CD4-positive, alpha-beta T cell treated with Interleukin-1 beta for 1 hour (primary cell): ENCODE measurements around the gene FIG4.
"Not testable (repeated sequence)": the region's sequence is repeated elsewhere in the genome, so short reads cannot be mapped to it uniquely, and the experiment has no call there.

ENCODE experiments used
- DNase-seq, 2 donors: peaks; one replicate each; pipeline ENCODE4 v3.0.0-alpha.2; 2020 to 2022

FIG4 gene

DNA sequence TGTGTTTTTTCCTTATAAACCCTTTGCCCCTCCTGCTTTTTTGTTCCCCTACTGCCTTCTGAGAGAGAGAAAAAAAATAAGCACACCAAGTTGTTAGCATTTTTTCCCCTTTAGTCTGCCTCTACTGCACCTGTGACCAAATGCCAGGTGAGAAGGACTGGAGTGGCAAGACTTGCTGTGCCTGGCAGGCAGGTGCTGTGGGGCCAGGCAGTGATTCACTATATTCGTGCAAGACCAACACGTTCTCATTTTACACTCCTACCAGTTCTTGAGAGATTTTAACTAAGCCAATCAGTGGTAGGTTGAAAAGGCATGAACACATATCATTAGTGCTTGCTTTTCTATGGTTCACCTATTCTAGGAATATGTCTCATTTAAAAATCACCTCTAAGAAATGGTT lies 109.7 kb downstream of the FIG4 start:
- no peak for DNase-seq

DNA sequence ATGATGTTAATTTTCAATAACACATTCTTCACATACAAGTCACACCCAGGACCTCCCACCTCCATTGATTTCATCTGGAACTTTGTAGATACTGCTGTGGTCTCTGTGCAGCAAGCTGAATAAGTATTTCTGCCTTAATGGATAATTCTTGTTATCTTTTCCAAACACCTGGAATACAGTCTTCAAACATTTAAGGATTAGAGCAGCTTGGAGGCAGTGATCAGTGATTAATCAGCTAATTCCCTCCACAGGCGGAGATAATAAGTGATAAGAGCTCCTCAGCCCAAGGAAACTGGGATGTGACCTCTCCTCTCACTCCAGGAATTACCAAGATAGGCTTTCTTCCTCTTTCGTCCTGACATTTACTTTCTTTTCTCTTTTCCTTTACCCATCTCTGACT lies 110.7 kb downstream of the FIG4 start:
- no peak for DNase-seq

DNA sequence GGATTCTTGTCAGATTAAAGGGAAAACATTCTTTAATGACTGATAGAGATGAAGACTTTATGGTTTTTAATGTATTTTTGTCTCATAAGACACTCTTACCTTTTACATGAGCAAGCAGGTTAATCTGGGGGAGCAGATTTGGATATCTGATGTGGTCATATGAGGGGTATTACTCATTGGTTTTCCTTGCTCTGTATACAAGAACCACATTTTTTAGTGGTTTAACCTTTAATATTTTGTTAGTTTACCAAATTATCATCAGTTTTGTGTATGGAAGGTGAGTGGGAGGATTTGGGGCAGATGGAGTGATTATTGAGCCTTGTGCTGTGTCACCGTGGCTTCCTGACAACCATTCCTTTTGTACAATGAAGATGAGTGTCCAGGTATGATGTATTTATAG lies 112.9 kb downstream of the FIG4 start:
- no peak for DNase-seq

GRCh38 chr6:109807881-109808280 lies 116.8 kb downstream of the FIG4 start:
- no peak for DNase-seq

- no peak for DNase-seq
These were observed 117.7 kb downstream of the FIG4 start for GRCh38 chr6:109808837-109809236.

DNA sequence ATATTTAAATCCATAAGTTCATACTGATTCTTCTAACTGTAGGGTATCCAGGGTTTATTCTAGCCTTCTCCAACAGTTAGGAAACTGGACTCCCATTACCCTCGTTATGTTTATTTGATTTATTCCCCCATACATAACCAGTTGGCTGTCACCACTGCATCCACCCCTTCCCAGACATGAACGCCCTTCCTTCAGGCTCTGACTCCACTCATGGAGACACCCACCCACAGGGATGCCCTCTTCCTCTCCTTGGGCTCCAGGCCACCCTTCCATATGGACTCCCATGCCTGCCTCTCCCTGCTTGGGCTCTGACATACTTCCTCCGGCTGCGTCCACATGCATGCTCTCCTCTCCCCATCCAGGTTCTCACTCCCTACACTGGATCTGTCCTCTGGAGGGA lies 124.0 kb downstream of the FIG4 start:
- no peak for DNase-seq

DNA sequence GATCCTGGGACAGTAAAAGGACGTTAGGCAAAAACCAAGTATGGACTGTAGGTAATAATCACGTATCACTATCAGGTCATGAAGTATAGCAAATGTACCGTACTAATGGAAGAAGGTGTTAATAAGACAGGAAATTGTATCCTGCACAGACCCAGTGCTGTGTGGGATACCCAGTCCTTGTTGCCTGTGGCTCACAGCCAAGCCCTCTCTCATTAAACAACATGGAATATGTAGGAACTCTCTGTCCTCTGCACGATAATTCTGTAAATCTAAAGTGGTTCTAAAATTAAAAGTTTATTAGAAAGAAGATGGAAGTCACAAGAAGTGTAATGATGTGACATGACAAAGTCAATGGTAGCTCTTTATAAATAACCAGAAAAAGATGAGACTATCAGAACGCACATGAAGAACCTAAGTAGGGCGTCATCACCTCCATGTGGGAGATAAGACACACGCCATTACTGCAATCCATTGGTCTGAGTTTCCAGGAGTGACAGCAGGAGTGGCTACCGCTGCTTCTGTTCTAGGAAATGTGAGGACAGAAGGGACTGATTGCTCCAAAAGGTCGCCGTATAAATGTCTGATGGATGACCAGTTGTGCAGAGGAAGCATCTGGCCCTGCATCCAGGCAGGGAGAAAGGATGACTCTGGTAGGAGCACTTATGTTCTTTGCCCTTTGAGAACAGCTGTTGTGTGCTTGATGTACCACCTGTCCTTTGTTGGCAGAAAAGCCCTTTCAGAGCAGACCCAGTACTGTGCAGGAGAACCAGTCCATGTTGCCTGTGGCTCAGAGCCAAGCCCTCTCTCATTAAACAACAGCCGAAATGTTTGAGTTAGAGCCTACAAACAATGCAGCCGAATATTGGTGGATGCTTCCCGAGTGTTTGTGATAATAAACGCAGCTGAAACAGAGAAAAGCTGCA lies 125.6 kb downstream of the FIG4 start:
- no peak for DNase-seq

DNA sequence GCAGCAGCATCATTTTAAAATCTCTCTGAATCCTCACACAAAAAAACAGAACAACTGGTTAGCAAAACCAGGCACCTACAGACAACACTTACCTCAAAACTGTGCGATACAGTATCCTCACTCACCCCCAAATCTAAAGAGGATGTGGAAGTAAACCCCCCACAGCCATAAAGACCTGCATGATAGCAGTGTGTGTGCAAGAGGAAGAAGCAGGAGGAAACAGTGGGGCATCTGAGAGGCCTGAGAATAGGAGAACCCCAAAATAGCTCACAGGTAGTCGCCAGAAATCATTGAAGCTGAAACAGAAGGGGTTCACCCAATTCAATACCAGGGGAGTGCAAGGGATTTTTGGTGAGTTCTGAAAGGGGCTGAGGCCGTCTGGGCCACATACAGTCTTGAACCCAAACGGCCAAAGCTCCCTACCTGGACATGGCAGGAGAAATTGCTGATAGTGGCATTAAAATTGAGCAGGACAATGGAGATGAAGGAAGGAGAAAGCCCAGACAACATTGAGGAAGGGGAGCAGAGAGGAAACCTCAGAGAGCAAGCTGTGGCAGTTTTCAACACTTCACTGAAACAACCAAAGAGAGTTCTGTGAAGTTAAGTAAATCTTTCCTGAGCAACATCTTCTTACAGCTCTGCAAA lies 129.7 kb downstream of the FIG4 start:
- DNase-seq, result no peak

- DNase-seq, result no peak
These were observed 130.3 kb downstream of the FIG4 start for GRCh38 chr6:109821428-109821827.

DNA sequence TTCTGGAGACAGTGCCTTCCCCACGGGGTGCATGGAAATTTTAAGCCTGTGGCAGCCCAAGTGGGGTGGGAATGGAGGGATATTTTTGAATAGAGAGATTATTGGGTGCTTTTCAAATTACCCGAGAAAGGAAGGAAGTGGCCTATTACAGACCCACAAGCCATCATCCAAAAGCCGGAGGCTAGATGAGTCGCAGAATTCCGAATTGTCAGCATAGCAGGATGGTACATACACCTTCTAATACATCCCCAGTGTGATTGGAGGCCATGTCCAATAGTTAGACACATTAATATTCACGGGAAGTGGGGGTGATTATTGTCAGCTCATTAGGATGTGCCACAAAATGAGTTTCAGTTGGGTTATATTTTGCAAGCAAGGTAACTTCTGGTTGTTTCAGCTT lies 133.0 kb downstream of the FIG4 start:
- DNase-seq, result no peak

DNA sequence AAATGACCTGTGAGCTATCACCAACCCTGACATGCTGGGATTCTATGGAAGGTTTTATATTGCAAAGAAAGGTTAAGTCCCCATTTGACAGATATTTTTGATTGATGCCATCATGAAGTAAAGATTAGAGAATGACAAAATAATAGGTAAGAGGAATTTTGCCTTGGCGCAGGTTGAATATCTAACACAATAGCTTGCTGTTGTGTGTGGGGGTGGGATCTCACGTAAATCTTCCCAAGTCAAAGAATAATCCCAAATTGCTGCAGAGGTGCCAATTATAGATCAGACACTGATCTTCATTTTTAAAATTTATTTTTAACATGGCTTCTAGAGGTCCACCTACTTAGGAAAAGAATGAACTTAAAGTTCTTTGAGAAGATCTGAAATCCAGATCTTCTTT lies 135.5 kb downstream of the FIG4 start:
- no peak for DNase-seq

DNA sequence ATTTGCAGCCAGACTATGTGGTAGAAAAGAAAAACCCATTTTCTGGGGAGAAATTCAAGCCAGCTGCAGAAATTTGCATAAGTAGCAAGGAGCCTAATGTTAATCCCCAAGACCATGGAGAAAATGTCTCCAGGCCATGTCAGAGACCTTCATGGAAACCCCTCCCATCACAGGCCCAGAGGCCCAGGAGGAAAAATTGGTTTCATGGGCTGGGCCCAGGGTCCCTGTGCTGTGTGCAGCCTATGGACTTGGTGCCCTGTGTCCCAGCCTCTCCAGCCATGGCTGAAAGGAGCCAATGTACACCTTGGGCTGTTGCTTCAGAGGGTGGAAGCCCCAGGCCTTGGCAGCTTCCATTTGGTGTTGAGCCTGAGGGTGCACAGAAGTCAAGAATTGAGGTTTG lies 140.3 kb downstream of the FIG4 start:
- DNase-seq, result not testable (repeated sequence)

DNA sequence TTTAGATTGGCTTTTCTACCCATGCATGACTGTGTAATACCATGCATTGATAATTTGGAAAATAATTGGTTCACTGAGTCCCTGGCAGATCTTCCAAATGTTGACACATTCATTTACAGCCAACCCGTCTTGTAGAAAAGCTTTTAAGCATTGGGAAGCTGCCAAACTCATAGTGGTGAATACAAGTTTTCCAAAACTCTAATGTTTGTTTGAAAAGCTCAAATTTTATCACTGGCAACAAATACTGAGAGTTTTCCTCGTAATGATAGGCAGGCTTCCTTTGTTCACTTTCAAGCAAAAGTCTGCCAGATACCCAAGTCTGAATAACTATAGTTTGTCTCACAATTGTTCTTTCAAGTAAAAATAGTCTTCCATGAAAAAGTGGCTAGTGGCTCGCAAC lies 143.0 kb downstream of the FIG4 start:
- DNase-seq, result no peak

DNA sequence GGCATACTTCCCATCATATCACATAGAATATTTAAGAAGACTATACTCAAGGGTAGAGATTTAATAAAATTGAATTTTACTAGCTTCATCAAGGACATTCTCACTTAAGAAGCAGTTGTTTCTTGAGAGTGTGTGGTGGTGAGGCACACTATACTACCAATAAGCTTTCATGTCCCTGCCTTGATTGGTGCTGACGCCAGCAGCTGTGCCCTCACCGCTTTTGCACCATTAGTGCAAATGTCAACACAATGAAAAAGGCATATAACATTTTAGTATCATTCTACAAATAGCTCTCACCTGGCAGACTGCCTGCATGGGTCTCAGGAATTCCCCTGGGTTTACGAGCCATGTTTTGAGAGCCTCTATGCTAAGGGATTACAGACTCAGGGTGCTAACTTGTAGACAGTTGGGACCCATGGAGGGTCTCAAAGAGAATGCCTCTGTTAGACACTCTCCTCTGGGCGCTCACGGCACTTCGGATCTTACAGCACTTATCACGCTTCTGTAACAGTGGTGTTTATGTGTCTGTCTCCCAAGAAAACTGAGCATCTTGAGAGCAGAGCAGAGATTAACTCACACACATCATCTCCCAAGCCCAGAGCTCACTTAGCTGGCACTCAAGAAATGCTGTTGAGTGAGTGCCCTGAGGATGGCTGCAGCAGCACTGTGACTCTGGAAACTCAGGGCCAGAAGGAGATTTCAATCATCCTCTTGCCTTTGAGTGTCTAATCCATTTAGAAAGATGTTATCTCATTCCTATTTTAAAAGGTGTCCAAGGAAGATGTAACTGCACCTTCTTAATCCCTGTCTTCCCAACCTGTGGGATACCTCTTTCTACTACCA lies 143.7 kb downstream of the FIG4 start:
- no peak for DNase-seq

- DNase-seq, result no peak
These were observed 148.9 kb downstream of the FIG4 start for GRCh38 chr6:109840034-109840433.

GRCh38 chr6:109840796-109841195 lies 149.7 kb downstream of the FIG4 start:
- DNase-seq, result no peak

DNA sequence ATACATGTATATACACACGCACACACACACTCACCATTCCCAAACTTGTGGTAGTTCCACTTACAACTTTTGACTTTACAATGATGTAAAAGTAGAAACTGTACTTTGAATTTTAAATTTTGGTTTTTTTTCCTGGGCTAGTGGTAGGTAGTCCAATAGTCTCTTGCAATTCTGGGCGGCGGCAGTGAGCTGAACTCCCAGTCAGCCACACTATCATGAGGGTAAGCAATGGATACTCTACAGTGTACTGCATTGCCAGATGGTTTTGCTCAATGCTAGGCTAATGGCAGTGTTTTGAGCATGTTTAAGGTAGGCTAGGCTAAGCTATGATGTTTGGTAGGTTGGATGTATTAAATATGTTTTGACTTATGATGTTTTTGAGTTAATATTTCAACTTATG lies 150.8 kb downstream of the FIG4 start:
- DNase-seq, result no peak

DNA sequence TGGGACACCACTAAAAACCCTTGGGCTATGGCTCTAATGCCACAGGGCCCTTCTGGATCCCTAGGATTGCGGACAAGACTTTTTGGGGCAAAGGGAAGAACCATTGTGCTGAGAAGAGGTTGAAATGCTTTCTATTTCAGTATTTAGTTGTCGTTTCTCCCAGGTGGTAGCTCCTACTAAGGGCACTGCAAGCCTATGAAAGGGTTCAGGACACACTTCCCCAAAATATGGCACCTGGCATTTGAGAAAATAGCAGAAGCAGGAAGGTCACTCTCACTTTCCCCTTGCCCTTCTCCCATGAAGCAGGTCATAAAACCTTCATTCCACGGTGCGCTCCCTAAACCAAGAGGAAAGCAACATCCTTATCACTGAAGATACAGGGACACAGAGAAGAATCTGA lies 161.6 kb downstream of the FIG4 start:
- no peak for DNase-seq

- no peak for DNase-seq
These were observed 162.3 kb downstream of the FIG4 start for GRCh38 chr6:109853426-109853825.

DNA sequence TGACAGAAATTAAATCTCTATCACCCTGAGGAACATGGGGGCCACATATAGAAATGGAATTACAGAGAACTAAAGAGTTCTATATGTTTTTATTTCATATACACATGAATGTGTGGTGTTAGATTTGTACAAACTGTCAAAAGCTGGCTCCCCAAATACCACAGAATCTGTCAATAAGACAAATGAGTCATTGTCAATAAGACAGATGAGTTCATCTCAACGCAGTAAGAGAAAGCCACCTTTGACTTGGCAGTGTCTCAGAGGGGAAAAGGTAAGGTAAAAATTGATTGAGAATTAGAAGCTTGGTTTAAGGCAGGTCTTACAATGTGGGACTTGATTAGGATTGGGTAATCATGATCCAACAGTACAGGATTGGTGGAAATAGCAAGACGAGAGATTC lies 162.9 kb downstream of the FIG4 start:
- no peak for DNase-seq

GRCh38 chr6:109854541-109855308 lies 163.6 kb downstream of the FIG4 start:
- no peak for DNase-seq

DNA sequence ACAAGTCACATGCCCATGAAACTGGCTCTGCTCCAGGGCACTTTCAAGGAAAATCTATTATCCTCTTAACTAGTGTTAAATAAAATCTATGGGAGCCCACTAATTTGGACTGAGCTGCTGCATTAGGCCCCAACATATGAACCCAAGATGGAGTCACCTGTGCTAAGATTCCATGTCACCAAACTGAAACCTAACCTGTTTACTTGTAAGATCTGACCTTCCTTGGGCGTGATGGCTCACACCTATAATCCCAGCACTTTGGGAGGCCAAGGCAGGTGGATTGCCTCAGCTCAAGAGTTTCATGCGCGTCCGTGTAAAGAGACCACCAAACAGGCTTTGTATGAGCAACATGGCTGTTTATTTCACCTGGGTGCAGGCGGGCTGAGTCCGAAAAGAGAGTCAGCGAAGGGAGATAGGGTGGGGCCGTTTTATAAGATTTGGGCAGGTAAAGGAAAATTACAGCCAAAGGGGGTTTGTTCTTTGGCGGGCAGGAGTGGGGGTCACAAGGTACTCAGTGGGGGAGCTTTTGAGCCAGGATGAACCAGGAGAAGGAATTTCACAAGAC lies 164.5 kb downstream of the FIG4 start:
- not testable (repeated sequence) for DNase-seq
